ENCODE measurements around the gene NAB1.

The NAB1 gene

GRCh38 chr2:190683802-190684201, 34.9 kb downstream of the NAB1 start:
- peak in 1 of 2 donors; percentile 75 for DNase-seq (ENCODE audit: low read depth in 2 of 2)
- H3K4me3 ChIP-seq (replicated peaks in 1 of 2; ENCODE audit: low read depth in 2 of 2, low read length in 2 of 2), result no peak overlapping the region
- TF ChIP-seq, protein P1, sequence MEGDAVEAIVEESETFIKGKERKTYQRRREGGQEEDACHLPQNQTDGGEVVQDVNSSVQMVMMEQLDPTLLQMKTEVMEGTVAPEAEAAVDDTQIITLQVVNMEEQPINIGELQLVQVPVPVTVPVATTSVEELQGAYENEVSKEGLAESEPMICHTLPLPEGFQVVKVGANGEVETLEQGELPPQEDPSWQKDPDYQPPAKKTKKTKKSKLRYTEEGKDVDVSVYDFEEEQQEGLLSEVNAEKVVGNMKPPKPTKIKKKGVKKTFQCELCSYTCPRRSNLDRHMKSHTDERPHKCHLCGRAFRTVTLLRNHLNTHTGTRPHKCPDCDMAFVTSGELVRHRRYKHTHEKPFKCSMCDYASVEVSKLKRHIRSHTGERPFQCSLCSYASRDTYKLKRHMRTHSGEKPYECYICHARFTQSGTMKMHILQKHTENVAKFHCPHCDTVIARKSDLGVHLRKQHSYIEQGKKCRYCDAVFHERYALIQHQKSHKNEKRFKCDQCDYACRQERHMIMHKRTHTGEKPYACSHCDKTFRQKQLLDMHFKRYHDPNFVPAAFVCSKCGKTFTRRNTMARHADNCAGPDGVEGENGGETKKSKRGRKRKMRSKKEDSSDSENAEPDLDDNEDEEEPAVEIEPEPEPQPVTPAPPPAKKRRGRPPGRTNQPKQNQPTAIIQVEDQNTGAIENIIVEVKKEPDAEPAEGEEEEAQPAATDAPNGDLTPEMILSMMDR (IDR thresholded peaks at IDR 0.05; ENCODE audit: low read depth, low read length), result no peak

DNA sequence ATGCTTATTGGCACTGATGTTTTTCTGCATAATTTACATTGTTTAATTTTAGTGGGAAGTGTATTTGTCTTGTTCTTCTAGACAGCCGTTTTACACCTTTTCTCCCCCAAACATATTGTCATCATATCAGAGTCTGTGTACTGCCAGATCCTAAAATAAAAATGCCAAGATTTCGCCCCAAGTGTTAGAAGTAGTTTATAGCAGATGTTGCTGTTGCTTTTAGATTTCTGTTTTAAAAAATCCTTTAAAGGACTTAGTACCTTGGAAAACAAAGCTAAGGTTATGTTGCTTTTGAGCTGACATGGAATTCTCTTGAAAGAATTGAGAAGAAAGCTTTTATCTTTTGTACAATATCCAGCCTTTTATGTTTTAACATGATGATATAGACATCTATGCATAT, 36.0 kb downstream of the NAB1 start:
- no peak overlapping the region for H3K4me3 ChIP-seq (replicated peaks in 1 of 2; ENCODE audit: low read depth in 2 of 2, low read length in 2 of 2)

DNA sequence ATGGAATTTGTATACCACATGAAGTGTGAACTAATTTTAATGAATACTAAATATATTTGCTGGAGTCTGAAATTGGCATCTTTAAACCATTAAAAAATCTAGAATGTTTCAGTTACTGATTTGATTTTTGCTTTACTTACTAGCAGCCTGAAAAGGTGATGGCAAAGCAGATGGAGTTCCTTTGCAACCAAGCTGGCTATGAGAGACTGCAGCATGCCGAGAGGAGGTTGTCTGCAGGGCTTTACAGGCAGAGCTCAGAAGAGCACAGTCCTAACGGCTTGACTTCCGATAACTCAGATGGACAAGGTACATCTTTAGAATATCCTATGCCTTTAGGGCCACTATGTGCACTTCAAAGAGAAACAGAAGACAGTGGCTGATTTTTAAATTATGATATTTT, 36.5 kb downstream of the NAB1 start:
- DNase-seq (ENCODE audit: low read depth in 2 of 2), result no peak
- no peak overlapping the region for H3K4me3 ChIP-seq (replicated peaks in 1 of 2; ENCODE audit: low read depth in 2 of 2, low read length in 2 of 2)
- TF ChIP-seq, protein P1 (IDR thresholded peaks at IDR 0.05; ENCODE audit: low read depth, low read length), result no peak

More for the DNA sequence above, 36.0 kb downstream of the NAB1 start:
- DNase-seq (ENCODE audit: low read depth in 2 of 2), result no peak
- TF ChIP-seq, protein P1 (IDR thresholded peaks at IDR 0.05; ENCODE audit: low read depth, low read length), result no peak

- TF ChIP-seq, protein P1 (IDR thresholded peaks at IDR 0.05; ENCODE audit: low read depth, low read length), result no peak
- no peak for DNase-seq (ENCODE audit: low read depth in 2 of 2)
- H3K4me3 ChIP-seq (replicated peaks in 1 of 2; ENCODE audit: low read depth in 2 of 2, low read length in 2 of 2), result no peak overlapping the region
These were observed 44.8 kb downstream of the NAB1 start for GRCh38 chr2:190693533-190694232.

- no peak overlapping the region for H3K4me3 ChIP-seq (replicated peaks in 1 of 2; ENCODE audit: low read depth in 2 of 2, low read length in 2 of 2)
- TF ChIP-seq, protein P1 (IDR thresholded peaks at IDR 0.05; ENCODE audit: low read depth, low read length), result no peak
- no peak for DNase-seq (ENCODE audit: low read depth in 2 of 2)
These were observed 45.6 kb downstream of the NAB1 start for GRCh38 chr2:190694479-190694878.

DNA sequence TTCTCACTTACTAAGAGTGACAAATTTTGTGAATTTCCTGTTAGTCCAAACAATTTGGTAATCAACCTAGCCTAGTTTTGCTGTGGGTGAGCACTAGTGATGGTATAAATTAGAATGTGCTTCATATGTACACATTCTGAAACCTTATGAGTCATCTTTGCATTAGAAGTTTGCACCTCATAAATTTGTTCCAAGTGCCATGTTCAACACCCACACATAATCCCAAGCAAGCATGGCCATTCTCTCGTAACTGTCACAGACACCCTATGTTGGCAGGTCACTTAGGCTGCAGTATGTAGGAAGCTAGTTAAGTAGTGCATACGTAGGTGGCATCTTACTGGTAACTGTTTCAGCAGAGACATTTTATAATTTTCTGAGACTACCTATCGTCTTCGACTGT, 46.9 kb downstream of the NAB1 start:
- TF ChIP-seq, protein P1 (IDR thresholded peaks at IDR 0.05; ENCODE audit: low read depth, low read length), result no peak
- no peak overlapping the region for H3K4me3 ChIP-seq (replicated peaks in 1 of 2; ENCODE audit: low read depth in 2 of 2, low read length in 2 of 2)
- no peak for DNase-seq (ENCODE audit: low read depth in 2 of 2)
